ENCODE data around the gene CPNE2. TPM values are rescaled to one million over a fixed set of nuclear protein-coding genes. Genes with fewer than 3 reads are reported as not detected.

The CPNE2 gene
- total RNA-seq, 1 donor, result 20.3 TPM

DNA sequence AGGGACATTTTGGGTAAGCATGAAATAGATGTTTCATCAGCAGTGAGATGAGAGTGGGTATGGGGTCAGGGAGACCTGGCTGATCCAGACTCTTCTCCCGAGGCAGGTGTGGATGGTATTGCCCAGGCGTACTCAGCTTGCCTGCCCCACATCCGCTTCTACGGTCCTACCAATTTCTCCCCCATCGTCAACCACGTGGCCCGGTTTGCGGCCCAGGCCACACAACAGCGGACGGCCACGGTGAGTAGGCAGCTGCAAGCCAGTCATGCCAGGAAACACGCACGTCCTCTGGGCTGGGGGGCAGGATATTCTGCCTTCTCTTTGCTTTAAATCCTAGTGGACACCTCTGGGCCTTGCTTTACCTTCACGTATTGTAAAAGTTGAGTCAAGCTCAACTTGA lies 44.7 kb downstream of the CPNE2 start:
- TF ChIP-seq CTCF (IDR thresholded peaks at IDR 0.05; ENCODE audit: insufficient read depth, low read length), result no peak
- DNase-seq (ENCODE audit: low read depth), result no peak
- no peak overlapping the region for H3K4me3 ChIP-seq (ENCODE audit: low read depth, low read length)

DNA sequence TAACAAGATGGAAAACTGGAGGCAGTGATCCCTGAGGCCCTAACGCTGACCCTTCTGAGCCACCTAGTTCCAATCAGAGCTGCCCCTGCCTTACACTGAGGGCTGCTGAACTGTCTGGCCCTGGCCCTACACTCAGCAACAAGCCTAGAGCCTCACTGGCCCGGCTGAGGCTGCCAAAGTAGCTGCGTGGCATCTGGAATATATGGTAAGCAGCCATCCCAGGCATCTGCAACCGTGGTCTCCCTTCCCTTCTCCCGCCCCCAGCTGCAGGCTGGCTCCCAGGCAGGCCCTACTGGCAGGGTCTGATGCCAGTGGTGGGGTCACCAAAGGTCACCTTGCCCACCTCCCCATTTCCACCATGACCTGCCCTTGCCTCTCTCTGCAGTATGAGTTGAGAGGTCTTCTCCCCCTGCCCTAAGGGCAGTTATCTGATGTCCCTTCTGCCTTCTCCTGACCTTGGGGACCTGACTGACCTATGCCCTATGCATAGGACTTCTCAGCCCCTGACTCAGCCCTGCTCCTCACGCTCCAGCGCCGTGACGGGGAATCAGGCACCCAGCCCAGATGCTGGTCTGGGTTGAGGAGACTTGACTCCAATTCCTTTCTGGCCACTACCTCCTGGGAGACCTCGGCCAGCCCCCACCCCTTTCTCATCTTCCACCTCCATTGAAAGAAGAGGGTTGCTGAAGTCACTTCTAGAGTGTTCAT lies 45.3 kb downstream of the CPNE2 start:
- no peak overlapping the region for H3K4me3 ChIP-seq (ENCODE audit: low read depth, low read length)
- no peak for DNase-seq (ENCODE audit: low read depth)
- no peak for TF ChIP-seq CTCF (IDR thresholded peaks at IDR 0.05; ENCODE audit: insufficient read depth, low read length)

GRCh38 chr16:57138281-57138935 lies 46.0 kb downstream of the CPNE2 start:
- no peak for DNase-seq (ENCODE audit: low read depth)
- no peak overlapping the region for H3K4me3 ChIP-seq (ENCODE audit: low read depth, low read length)
- no peak for TF ChIP-seq CTCF (IDR thresholded peaks at IDR 0.05; ENCODE audit: insufficient read depth, low read length)

- no peak for TF ChIP-seq CTCF (IDR thresholded peaks at IDR 0.05; ENCODE audit: insufficient read depth, low read length)
- no peak for DNase-seq (ENCODE audit: low read depth)
- no peak overlapping the region for H3K4me3 ChIP-seq (ENCODE audit: low read depth, low read length)
Observed at GRCh38 chr16:57140931-57141668, 48.7 kb downstream of the CPNE2 start.

DNA sequence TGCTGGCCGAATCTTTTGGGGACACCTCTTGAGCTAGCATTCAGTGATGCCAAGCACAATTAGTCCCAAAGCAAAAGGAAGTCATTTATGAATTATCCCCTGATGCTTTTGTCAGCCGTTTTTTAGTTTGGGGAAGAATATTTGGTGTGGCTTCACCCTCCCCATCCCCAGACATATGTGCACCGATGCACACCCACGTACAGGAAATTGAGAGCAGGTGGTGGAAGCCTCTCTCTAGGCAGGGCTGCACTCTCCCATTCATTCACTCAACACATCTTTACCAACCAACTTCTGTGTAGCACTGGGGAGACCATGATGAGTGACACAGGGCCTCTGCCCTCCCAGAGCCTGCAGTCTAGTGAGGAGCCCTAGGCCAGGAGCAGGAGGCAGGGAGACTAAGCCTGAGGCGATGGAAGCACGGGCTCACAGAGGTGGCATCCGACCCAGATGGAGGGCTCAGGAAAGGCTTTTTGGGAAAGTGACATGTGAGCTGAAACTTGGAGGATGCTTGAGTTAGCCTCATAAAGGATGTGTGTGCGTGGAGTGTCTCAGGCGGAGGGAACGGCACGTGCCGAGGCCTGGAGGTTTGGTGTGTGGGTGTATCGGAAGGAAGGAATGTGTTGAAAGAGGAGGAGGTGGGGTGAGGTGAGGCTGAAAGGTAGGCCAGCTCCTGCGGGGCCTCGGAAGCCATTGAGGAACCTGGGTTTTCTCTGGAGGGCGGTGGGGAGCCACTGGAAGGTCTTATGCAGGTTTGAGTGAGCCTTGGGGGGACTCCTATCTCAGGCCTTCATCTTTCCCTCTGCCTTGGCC lies 49.6 kb downstream of the CPNE2 start:
- TF ChIP-seq CTCF (IDR thresholded peaks at IDR 0.05; ENCODE audit: insufficient read depth, low read length), result no peak
- no peak overlapping the region for H3K4me3 ChIP-seq (ENCODE audit: low read depth, low read length)
- no peak for DNase-seq (ENCODE audit: low read depth)

DNA sequence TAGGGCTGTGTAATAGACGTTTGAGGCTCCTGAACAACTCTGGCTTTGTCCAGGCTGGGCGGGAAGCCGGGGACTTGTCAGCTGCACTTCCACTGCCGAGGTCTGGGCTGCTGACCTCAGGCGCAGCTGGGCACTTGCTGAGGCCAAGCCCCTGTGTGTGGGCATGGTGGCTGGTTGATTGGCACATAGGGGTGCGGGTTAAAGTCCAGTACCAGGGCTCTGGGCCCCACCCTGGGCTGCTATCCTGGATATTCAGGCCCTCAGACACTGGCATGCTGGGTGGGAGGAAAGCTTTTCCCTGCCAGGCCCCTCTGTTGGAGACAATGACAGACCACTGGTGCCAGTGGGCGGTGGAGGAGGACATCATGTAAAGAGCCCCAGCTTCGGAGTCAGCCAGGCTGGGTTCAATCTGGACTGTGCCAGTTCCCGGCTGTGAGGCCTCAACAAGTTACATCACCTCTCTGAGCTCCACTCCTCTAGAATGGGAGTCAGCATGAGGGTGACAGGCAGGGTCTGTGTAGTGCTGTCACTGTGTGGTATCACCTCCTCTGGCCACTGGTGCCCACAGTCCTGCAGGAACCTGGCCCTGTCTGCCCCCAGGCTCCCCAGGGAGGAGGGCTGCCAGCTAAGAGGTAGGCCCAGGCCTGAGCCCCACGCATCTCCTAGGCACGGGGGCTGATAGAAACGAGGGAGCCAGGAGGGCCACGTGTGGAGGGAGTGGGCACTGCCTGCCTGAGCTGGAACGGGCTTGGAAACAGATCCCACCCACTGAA lies 51.0 kb downstream of the CPNE2 start:
- no peak overlapping the region for H3K4me3 ChIP-seq (ENCODE audit: low read depth, low read length)
- DNase-seq (ENCODE audit: low read depth), result no peak
- no peak for TF ChIP-seq CTCF (IDR thresholded peaks at IDR 0.05; ENCODE audit: insufficient read depth, low read length)

Measured in fibroblast of the aortic adventitia (primary cell).